Spleen (tissue), 7 donors: ENCODE results near the gene CPNE7.

Experiments used
- POLR2A ChIP-seq, 3 donors: fragments of 450-650 bp; IDR thresholded peaks; one replicate each; pipeline ENCODE4 v1.5.1; 2017; ENCODE audit warnings: antibody characterized with exemption in 3 of 3, mild to moderate bottlenecking in 1 of 3
- TF ChIP-seq, protein P1 (sequence below), 11 experiments: fragments of 200-600 bp in 7 of 11; fragments of 450-650 bp in 4 of 11; sonication (generic) in 4 of 11; IDR thresholded peaks in 8 of 11; conservative IDR thresholded peaks in 3 of 11; 1 replicate in 7 of 11; 2 replicates in 4 of 11; pipeline versions ENCODE4 v1.4.0 to v1.8.0; 2016 to 2021; ENCODE audit warnings: antibody characterized with exemption in 11 of 11, inconsistent platforms in 4 of 11, mild to moderate bottlenecking in 1 of 11
- donor health status: DM: no; HTN: no; CAD: no; lungs with moderate emphysema.
- donor health status: DM: no; HTN: no; CAD: no.
- donor health status: DM: no; HTN: no; CAD: no.

DNA sequence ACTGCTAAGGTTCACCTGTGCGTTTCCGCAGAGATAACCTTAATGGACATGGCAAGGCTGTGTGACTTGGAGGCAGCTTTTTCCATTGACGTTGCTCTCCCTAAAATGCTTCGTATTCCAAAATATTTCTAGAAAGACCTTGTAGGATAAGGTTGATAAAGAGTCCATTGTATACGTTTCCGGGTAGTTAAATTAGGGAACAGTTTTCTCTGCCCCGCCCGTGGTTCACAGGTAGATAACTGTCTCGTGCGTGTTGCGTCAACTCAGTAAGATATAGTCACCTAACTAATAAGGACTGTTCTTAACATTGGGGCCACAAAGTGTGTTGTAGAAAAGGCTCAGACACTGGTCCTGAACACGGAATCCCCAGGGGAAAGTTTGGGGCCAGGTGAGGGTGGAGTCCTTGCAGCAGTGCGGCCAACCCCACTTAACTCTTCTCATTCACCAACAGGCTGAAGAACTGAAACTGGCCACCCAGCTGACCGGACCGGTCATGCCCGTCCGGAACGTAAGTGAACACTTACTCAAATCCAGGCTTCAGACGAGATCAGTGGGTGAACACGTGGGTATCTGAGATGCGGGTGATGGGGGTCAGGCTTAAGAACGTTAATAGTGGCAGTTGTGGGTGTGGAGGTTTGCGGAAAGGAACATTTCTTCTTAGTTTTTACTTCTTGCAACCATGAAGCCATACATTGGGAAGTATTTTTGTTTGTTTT lies 13.5 kb upstream of the CPNE7 start:
- TF ChIP-seq, protein P1, sequence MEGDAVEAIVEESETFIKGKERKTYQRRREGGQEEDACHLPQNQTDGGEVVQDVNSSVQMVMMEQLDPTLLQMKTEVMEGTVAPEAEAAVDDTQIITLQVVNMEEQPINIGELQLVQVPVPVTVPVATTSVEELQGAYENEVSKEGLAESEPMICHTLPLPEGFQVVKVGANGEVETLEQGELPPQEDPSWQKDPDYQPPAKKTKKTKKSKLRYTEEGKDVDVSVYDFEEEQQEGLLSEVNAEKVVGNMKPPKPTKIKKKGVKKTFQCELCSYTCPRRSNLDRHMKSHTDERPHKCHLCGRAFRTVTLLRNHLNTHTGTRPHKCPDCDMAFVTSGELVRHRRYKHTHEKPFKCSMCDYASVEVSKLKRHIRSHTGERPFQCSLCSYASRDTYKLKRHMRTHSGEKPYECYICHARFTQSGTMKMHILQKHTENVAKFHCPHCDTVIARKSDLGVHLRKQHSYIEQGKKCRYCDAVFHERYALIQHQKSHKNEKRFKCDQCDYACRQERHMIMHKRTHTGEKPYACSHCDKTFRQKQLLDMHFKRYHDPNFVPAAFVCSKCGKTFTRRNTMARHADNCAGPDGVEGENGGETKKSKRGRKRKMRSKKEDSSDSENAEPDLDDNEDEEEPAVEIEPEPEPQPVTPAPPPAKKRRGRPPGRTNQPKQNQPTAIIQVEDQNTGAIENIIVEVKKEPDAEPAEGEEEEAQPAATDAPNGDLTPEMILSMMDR (IDR thresholded peaks at IDR 0.05 in 8 of 11, conservative IDR thresholded peaks at IDR 0.05 in 3 of 11) = no peak
- TF ChIP-seq POLR2A (IDR thresholded peaks at IDR 0.05) = no peak
